ENCODE data around the gene WSCD2. TPM values are rescaled to one million over a fixed set of nuclear protein-coding genes. Genes with fewer than 3 reads are reported as not detected.

Gene WSCD2
- total and polyA plus RNA-seq, 2 donors (not counting 1 experiment from before 2014, with no cell fraction given): 1.1 to 5.9 TPM

GRCh38 chr12:108150436-108150835, 21.3 kb downstream of the WSCD2 start:
- no peak overlapping the region for H3K27ac Mint-ChIP-seq
- Histone ChIP-seq H3K27me3 (replicated peaks in 1 of 4; ENCODE audit: control extremely low read depth in 1 of 4, control insufficient read depth in 3 of 4, insufficient read depth in 4 of 4, low read length in 3 of 4) (peaks cover 0 to 7% (median 0%) of the 10 kb centered on the region in 4 experiments), H3K4me1 (ENCODE audit: control insufficient read depth in 2 of 2, insufficient read depth in 2 of 2, low read length in 2 of 2) (no peaks in the 10 kb centered on the region), H4K20me1 (ENCODE audit: control insufficient read depth, insufficient read depth, low read length, poor library complexity, severe bottlenecking) (no peaks in the 10 kb centered on the region), H3K27ac (ENCODE audit: low read length in 2 of 2) (no peak overlapping the region), H3K79me2 (ENCODE audit: control insufficient read depth, insufficient read depth, low read length) (no peaks in the 10 kb centered on the region), H3K9me3 (ENCODE audit: control extremely low read depth in 1 of 3, control insufficient read depth in 2 of 3, insufficient read depth in 1 of 3, low read length in 2 of 3) (peaks cover 0 to 12% (median 0%) of the 10 kb centered on the region in 3 donors), H2AFZ (ENCODE audit: insufficient read depth, low read depth, low read length, poor library complexity, severe bottlenecking) (no peak overlapping the region), H3K9ac (ENCODE audit: low read length) (no peak overlapping the region), H3K4me3 (ENCODE audit: control extremely low read depth in 1 of 5, extremely low read depth in 1 of 5, insufficient read depth in 1 of 5, low read depth in 2 of 5, low read length in 4 of 5) (no peak overlapping the region), H3K36me3 (replicated peaks in 1 of 2; ENCODE audit: control extremely low read depth in 1 of 2, control insufficient read depth in 1 of 2, extremely low read depth in 1 of 2, insufficient read depth in 2 of 2, low read length in 1 of 2) (no peaks in the 10 kb centered on the region), H3K4me2 (replicated peaks; ENCODE audit: low read depth, low read length, poor library complexity, severe bottlenecking) (no peak overlapping the region)
- ATAC-seq (ENCODE audit: low read depth): no peak
- peaks cover 38% of the 10 kb centered on the region for H3K27me3 Mint-ChIP-seq
- H3K4me1 Mint-ChIP-seq: peaks cover 6% of the 10 kb centered on the region
- no peaks in the 10 kb centered on the region for H3K9me3 Mint-ChIP-seq (ENCODE audit: insufficient read depth)
- intact Hi-C loops (cut with micrococcal nuclease): no loop called here
- no peak overlapping the region for H3K4me3 Mint-ChIP-seq
- DNase-seq: no peak
- 94% methylated on average over 7 of the region's 7 CpGs for WGBS (ENCODE audit: insufficient coverage)
- CTCF ChIA-PET: no interaction called here
- POLR2A ChIA-PET: no interaction called here
- TF ChIP-seq EZH2 (IDR thresholded peaks at IDR 0.05; ENCODE audit: borderline replicate concordance, insufficient read depth, low read depth, low read length, poor library complexity, severe bottlenecking) (no peak), CTCF (IDR thresholded peaks at IDR 0.05) (no peak)

DNA sequence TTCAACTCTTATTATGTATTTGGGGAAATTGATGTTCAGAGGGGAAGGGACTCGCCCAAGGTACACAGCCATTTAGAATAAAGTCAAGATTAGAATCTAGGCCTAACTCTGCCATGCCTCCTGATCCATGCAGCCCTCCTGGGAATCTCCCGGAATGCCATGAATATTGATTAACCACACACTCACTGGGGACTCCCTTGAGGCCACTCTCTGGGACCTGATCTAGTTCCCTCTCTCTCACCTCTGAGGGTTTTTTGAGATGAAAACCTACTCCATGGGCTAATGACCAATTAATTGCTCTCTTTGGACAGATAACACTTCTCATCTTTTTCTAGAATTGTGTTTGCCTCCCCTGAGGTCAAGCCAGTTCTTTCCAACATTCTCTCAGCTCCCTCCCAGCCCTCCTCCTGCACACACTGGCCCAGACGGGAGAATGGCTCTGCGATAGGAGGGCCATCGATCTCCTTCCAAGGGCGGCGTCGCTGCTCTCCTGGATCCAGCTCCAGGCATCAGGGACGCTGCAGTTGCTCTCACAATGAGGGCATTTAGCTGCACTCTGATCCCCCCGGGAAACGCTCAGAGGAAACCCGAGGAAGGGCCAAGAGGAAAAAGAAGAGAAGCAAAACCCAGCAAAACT, 22.6 kb downstream of the WSCD2 start:
- Mint-ChIP-seq H3K27me3 (peaks cover 38% of the 10 kb centered on the region), H3K27ac (no peak overlapping the region), H3K4me3 (no peak overlapping the region), H3K9me3 (ENCODE audit: insufficient read depth) (no peaks in the 10 kb centered on the region), H3K4me1 (no peaks in the 10 kb centered on the region)
- peaks cover 0 to 7% (median 0%) of the 10 kb centered on the region in 4 experiments for H3K27me3 ChIP-seq (replicated peaks in 1 of 4; ENCODE audit: control extremely low read depth in 1 of 4, control insufficient read depth in 3 of 4, insufficient read depth in 4 of 4, low read length in 3 of 4)
- TF ChIP-seq CTCF (IDR thresholded peaks at IDR 0.05) (no peak), EZH2 (IDR thresholded peaks at IDR 0.05; ENCODE audit: borderline replicate concordance, insufficient read depth, low read depth, low read length, poor library complexity, severe bottlenecking) (no peak)
- H3K36me3 ChIP-seq (replicated peaks in 1 of 2; ENCODE audit: control extremely low read depth in 1 of 2, control insufficient read depth in 1 of 2, extremely low read depth in 1 of 2, insufficient read depth in 2 of 2, low read length in 1 of 2): no peaks in the 10 kb centered on the region
- intact Hi-C loops (cut with micrococcal nuclease): no loop called here
- 55% methylated on average over 11 of the region's 12 CpGs for WGBS (ENCODE audit: insufficient coverage)
- H3K9ac ChIP-seq (ENCODE audit: low read length): no peak overlapping the region
- H2AFZ ChIP-seq (ENCODE audit: insufficient read depth, low read depth, low read length, poor library complexity, severe bottlenecking): no peak overlapping the region
- H3K79me2 ChIP-seq (ENCODE audit: control insufficient read depth, insufficient read depth, low read length): no peaks in the 10 kb centered on the region
- ATAC-seq (ENCODE audit: low read depth): no peak
- CTCF ChIA-PET: no interaction called here
- POLR2A ChIA-PET: no interaction called here
- peaks cover 0 to 12% (median 0%) of the 10 kb centered on the region in 3 donors for H3K9me3 ChIP-seq (ENCODE audit: control extremely low read depth in 1 of 3, control insufficient read depth in 2 of 3, insufficient read depth in 1 of 3, low read length in 2 of 3)
- no peak for DNase-seq
- no peak overlapping the region for H3K4me3 ChIP-seq (ENCODE audit: control extremely low read depth in 1 of 5, extremely low read depth in 1 of 5, insufficient read depth in 1 of 5, low read depth in 2 of 5, low read length in 4 of 5)
- H4K20me1 ChIP-seq (ENCODE audit: control insufficient read depth, insufficient read depth, low read length, poor library complexity, severe bottlenecking): no peaks in the 10 kb centered on the region
- H3K4me2 ChIP-seq (replicated peaks; ENCODE audit: low read depth, low read length, poor library complexity, severe bottlenecking): no peak overlapping the region
- H3K4me1 ChIP-seq (ENCODE audit: control insufficient read depth in 2 of 2, insufficient read depth in 2 of 2, low read length in 2 of 2): no peaks in the 10 kb centered on the region
- no peak overlapping the region for H3K27ac ChIP-seq (ENCODE audit: low read length in 2 of 2)
